Activated CD4-positive, alpha-beta T cell treated with anti-CD3 and anti-CD28 coated beads for 36 hours (primary cell): ENCODE measurements around the gene FKBP7. TPM values are rescaled to one million over a fixed set of nuclear protein-coding genes. Genes with fewer than 3 reads are reported as not detected.

ENCODE experiments used
- ATAC-seq: fragments of 200-7000 bp; cut with Tn5 transposase; one replicate; pipeline ENCODE4 v1.10.0; 2021; ENCODE audit warnings: mild to moderate bottlenecking, moderate library complexity
- CTCF ChIA-PET: fragments of 350-600 bp; sonication (Branson Sonifier 250); formaldehyde crosslinking; loops from one replicate; lab custom pipeline; 2021; ENCODE audit warnings: antibody characterized with exemption; lab: Charles Lee
- POLR2A ChIA-PET: fragments of 350-600 bp; sonication (Branson Sonifier 250); formaldehyde crosslinking; loops from one replicate; lab custom pipeline; 2021; ENCODE audit warnings: antibody characterized with exemption, inconsistent platforms; lab: Charles Lee
- DNase-seq: peaks from one replicate; pipeline ENCODE4 v3.0.0-alpha.2; 2020
- H3K27ac Mint-ChIP-seq: one replicate; pipeline ENCODE4 v1.8.0; 2021; ENCODE audit warnings: mixed read lengths
- H3K27me3 Mint-ChIP-seq: one replicate; pipeline ENCODE4 v1.8.0; 2021; ENCODE audit warnings: mixed read lengths
- H3K36me3 Mint-ChIP-seq: one replicate; pipeline ENCODE4 v1.8.0; 2021; ENCODE audit warnings: low read depth, mixed read lengths
- H3K4me1 Mint-ChIP-seq: one replicate; pipeline ENCODE4 v1.8.0; 2021; ENCODE audit warnings: mixed read lengths
- H3K4me3 Mint-ChIP-seq: one replicate; pipeline ENCODE4 v1.8.0; 2021; ENCODE audit warnings: mild to moderate bottlenecking, moderate library complexity, mixed read lengths
- H3K9me3 Mint-ChIP-seq: one replicate; pipeline ENCODE4 v1.8.0; 2021; ENCODE audit warnings: low read depth, mixed read lengths
- intact Hi-C, 2 experiments: fragments of 100-400 bp; cut with DNase I in 1 of 2; cut with micrococcal nuclease in 1 of 2; formaldehyde crosslinking; loops; one replicate each; pipeline versions ENCODE4 v1.14.2 to v1.15.1; 2022 to 2024; cut with DNase I, micrococcal nuclease
- total RNA-seq, 2 experiments: library from RNA; stranded (reverse); gene quantifications; one replicate each; pipeline ENCODE4 v1.2.3, GENCODE V29; 2021

FKBP7 gene
- total RNA-seq, 2 experiments from 2014 or later: 3.4 to 4.8 TPM

- Mint-ChIP-seq H3K4me1 (no peaks in the 10 kb centered on the region), H3K9me3 (no peaks in the 10 kb centered on the region), H3K4me3 (no peak overlapping the region), H3K27ac (no peak overlapping the region), H3K27me3 (no peaks in the 10 kb centered on the region), H3K36me3 (peaks cover 49% of the 10 kb centered on the region)
- DNase-seq: no peak
- no peak for ATAC-seq
- ChIA-PET POLR2A (interaction anchor here (0.6 to 1.3 kb wide), 2 partner anchors 16 to 19 kb away, joined by 4 read pairs; no protein-coding TSS in a partner anchor), CTCF (interaction anchor here (0.6 to 1.1 kb wide), 5 partner anchors 31 to 384 kb away, joined by 3 to 4 read pairs (median 3); no protein-coding TSS in a partner anchor)
- intact Hi-C loops: no loop called here
Observed at GRCh38 chr2:178496049-178496448, 17.6 kb upstream of the FKBP7 start.

DNA sequence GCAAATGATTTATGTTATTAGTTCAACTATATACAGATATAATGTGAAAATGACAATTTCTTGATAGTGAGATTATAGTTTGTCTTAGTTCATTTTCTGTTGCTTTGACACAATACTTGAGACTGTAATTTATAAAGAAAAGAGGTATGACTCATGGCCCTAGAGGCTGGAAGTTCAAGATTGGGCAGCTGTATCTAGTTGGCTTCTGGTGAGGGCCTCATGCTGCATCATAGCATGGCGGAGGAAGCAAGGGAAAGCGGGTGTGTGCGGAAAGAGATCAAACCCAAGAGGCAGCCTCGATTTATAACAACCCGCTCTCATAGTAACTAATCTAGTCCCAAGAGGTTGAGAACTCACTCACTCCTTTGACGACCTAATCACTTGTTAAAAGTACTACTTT lies 13.2 kb upstream of the FKBP7 start:
- no peak overlapping the region for H3K4me3 Mint-ChIP-seq
- ATAC-seq: no peak
- intact Hi-C loops: no loop called here
- no peak overlapping the region for H3K27ac Mint-ChIP-seq
- no peaks in the 10 kb centered on the region for H3K27me3 Mint-ChIP-seq
- no peaks in the 10 kb centered on the region for H3K9me3 Mint-ChIP-seq
- DNase-seq: no peak
- peaks cover 62% of the 10 kb centered on the region for H3K36me3 Mint-ChIP-seq
- POLR2A ChIA-PET: interaction anchor here (0.5 kb wide), 1 partner anchor 47 kb away, joined by 3 read pairs; no protein-coding TSS in a partner anchor
- H3K4me1 Mint-ChIP-seq: peaks cover 13% of the 10 kb centered on the region
- CTCF ChIA-PET: interaction anchor here (1.0 kb wide), 1 partner anchor 10 kb away, joined by 5 read pairs; no protein-coding TSS in a partner anchor

GRCh38 chr2:178485356-178485755 lies 7.0 kb upstream of the FKBP7 start:
- CTCF ChIA-PET: interaction anchor here (0.6 kb wide), 1 partner anchor 49 kb away, joined by 4 read pairs; no protein-coding TSS in a partner anchor
- no peak overlapping the region for H3K4me3 Mint-ChIP-seq
- H3K27ac Mint-ChIP-seq: no peak overlapping the region
- no peaks in the 10 kb centered on the region for H3K27me3 Mint-ChIP-seq
- intact Hi-C loops: no loop called here
- ATAC-seq (no peak), DNase-seq (no peak)
- no peaks in the 10 kb centered on the region for H3K9me3 Mint-ChIP-seq
- POLR2A ChIA-PET: no interaction called here
- H3K4me1 Mint-ChIP-seq: peaks cover 45% of the 10 kb centered on the region
- H3K36me3 Mint-ChIP-seq: peaks cover 32% of the 10 kb centered on the region

GRCh38 chr2:178484245-178485041 lies 6.0 kb upstream of the FKBP7 start:
- ChIA-PET CTCF (interaction anchor here (0.6 kb wide), 1 partner anchor 50 kb away, joined by 4 read pairs; no protein-coding TSS in a partner anchor), POLR2A (no interaction called here)
- Mint-ChIP-seq H3K9me3 (no peaks in the 10 kb centered on the region), H3K4me3 (no peak overlapping the region), H3K36me3 (peaks cover 25% of the 10 kb centered on the region), H3K27ac (no peak overlapping the region), H3K27me3 (no peaks in the 10 kb centered on the region), H3K4me1 (peaks cover 47% of the 10 kb centered on the region)
- ATAC-seq (no peak), DNase-seq (no peak)
- intact Hi-C loops: loop anchor here in 1 of 2 experiments (5.0 kb wide), 1 partner anchor 158 kb away; no protein-coding TSS in a partner anchor

DNA sequence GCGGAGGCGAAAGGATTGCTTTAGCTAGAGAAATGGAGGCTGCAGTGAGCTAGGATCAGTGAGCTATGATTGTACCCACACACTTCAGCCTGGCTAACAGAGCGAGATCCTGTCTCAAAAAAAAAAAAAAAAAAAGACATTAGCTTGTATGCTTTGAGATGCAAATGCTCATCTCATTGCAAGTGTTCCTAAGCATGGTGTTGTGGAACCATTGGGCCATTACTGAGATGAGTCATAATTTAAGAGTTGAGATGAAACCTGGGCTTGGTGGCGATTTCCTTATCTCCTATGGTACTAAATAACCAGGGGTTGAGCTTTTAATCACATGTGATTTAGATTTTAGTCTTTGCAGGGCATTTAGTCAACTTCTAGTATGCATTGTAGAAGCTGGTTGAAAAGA lies 4.0 kb upstream of the FKBP7 start:
- H3K9me3 Mint-ChIP-seq: no peaks in the 10 kb centered on the region
- peak overlapping the region; percentile 89 for H3K4me3 Mint-ChIP-seq
- ATAC-seq (peak; percentile 2), DNase-seq (no peak)
- H3K36me3 Mint-ChIP-seq: peaks cover 14% of the 10 kb centered on the region
- CTCF ChIA-PET: interaction anchor here (0.9 to 2.0 kb wide), 4 partner anchors 10 to 68 kb away, joined by 4 to 7 read pairs (median 6); no protein-coding TSS in a partner anchor
- peak overlapping the region; percentile 37 for H3K27ac Mint-ChIP-seq
- H3K4me1 Mint-ChIP-seq: peaks cover 43% of the 10 kb centered on the region
- H3K27me3 Mint-ChIP-seq: no peaks in the 10 kb centered on the region
- intact Hi-C loops: loop anchor here in 1 of 2 experiments (5.0 kb wide), 1 partner anchor 160 kb away; no protein-coding TSS in a partner anchor
- POLR2A ChIA-PET: no interaction called here

GRCh38 chr2:178480227-178481181 lies 2.1 kb upstream of the FKBP7 start, which contains the start of gene PLEKHA3:
Gene PLEKHA3 (plus strand): TSS chr2:178480457. CDS start chr2:178480870, 413 bp downstream.
- peak; percentile 64 for ATAC-seq
- DNase-seq: peak; percentile 83
- H3K9me3 Mint-ChIP-seq: no peaks in the 10 kb centered on the region
- POLR2A ChIA-PET: interaction anchor here (0.7 to 1.0 kb wide), 3 partner anchors 15 to 66 kb away, joined by 3 to 4 read pairs (median 4); partner anchors contain the start of genes PJVK and PRKRA
- peak within 1 kb of the TSS; percentile 89 for H3K4me3 Mint-ChIP-seq
- CTCF ChIA-PET: interaction anchor here (0.6 to 1.8 kb wide), 5 partner anchors 8 to 43 kb away, joined by 3 to 5 read pairs (median 4); no protein-coding TSS in a partner anchor
- peaks cover 43% of the 10 kb centered on the region for H3K4me1 Mint-ChIP-seq
- peaks cover 5% of the 10 kb centered on the region for H3K36me3 Mint-ChIP-seq
- H3K27ac Mint-ChIP-seq: peak within 1 kb of the TSS; percentile 97
- no peaks in the 10 kb centered on the region for H3K27me3 Mint-ChIP-seq
- intact Hi-C loops: loop anchor here (1.0 to 5.0 kb wide), 2 partner anchors 43 to 162 kb away; no protein-coding TSS in a partner anchor

- no peaks in the 10 kb centered on the region for H3K27me3 Mint-ChIP-seq
- ChIA-PET CTCF (interaction anchor here (0.6 to 1.4 kb wide), 4 partner anchors 9 to 42 kb away, joined by 3 to 5 read pairs (median 4); no protein-coding TSS in a partner anchor), POLR2A (interaction anchor here (0.7 to 1.0 kb wide), 3 partner anchors 16 to 65 kb away, joined by 3 to 4 read pairs (median 4); partner anchors contain the start of genes PJVK and PRKRA)
- H3K36me3 Mint-ChIP-seq: peaks cover 2% of the 10 kb centered on the region
- DNase-seq (no peak), ATAC-seq (no peak)
- intact Hi-C loops: loop anchor here (1.0 to 10.0 kb wide), 7 partner anchors 35 to 435 kb away; no protein-coding TSS in a partner anchor
- H3K27ac Mint-ChIP-seq: peak overlapping the region; percentile 97
- peak overlapping the region; percentile 89 for H3K4me3 Mint-ChIP-seq
- no peaks in the 10 kb centered on the region for H3K9me3 Mint-ChIP-seq
- H3K4me1 Mint-ChIP-seq: peaks cover 43% of the 10 kb centered on the region
Observed at GRCh38 chr2:178479758-178480226, 1.4 kb upstream of the FKBP7 start.

DNA sequence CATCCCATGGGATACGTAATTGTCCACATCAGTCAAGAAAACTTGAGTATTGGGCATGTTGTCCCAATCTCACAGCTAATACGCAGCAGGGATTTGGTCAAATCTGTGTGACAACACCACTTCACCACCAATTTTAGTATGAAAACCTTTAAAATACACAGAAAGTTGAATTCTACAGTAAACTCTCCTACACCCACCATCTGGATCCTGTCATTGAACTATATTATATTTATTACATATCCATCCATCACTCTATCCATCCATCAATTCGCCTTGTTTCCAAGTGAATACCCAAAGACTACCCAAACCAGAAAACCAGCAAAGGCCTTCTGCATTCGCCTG lies 846 bp upstream of the FKBP7 start:
- H3K9me3 Mint-ChIP-seq: no peaks in the 10 kb centered on the region
- POLR2A ChIA-PET: interaction anchor here (0.9 kb wide), 1 partner anchor 28 kb away, joined by 3 read pairs; the partner anchor contains the start of genes PJVK and PRKRA
- no peaks in the 10 kb centered on the region for H3K27me3 Mint-ChIP-seq
- no peak for ATAC-seq
- peak overlapping the region; percentile 89 for H3K4me3 Mint-ChIP-seq
- CTCF ChIA-PET: interaction anchor here (1.0 to 1.4 kb wide), 3 partner anchors 9 to 42 kb away, joined by 3 to 5 read pairs (median 4); no protein-coding TSS in a partner anchor
- peaks cover 2% of the 10 kb centered on the region for H3K36me3 Mint-ChIP-seq
- peaks cover 39% of the 10 kb centered on the region for H3K4me1 Mint-ChIP-seq
- peak overlapping the region; percentile 97 for H3K27ac Mint-ChIP-seq
- intact Hi-C loops: loop anchor here (2.0 to 10.0 kb wide), 5 partner anchors 36 to 436 kb away; no protein-coding TSS in a partner anchor
- DNase-seq: no peak

DNA sequence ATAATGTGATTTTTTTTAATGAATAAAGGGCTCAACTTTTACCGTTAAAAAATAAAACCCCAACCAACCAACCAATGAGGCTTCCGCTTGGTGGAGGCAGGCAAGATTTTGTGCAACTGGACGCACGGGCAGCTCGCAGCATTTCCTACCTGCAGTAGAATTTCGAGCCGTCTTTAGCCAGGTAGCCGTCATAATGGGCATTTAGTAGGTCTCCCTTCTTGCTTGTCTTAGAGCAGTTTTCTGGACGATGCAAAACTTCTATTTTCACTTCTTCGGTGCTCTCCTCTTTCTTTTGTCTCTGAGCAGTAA lies 316 bp downstream of the FKBP7 start:
- POLR2A ChIA-PET: no interaction called here
- Mint-ChIP-seq H3K9me3 (no peaks in the 10 kb centered on the region), H3K4me1 (peaks cover 35% of the 10 kb centered on the region), H3K27ac (peak overlapping the region; percentile 97), H3K27me3 (no peaks in the 10 kb centered on the region), H3K36me3 (peaks cover 2% of the 10 kb centered on the region), H3K4me3 (peak overlapping the region; percentile 89)
- intact Hi-C loops: loop anchor here (1.0 to 10.0 kb wide), 7 partner anchors 27 to 437 kb away; partner anchors contain the start of genes PJVK (in 2 of the 2) and PRKRA (in 2 of the 2)
- peak; percentile 36 for DNase-seq
- ATAC-seq: no peak
- CTCF ChIA-PET: no interaction called here

DNA sequence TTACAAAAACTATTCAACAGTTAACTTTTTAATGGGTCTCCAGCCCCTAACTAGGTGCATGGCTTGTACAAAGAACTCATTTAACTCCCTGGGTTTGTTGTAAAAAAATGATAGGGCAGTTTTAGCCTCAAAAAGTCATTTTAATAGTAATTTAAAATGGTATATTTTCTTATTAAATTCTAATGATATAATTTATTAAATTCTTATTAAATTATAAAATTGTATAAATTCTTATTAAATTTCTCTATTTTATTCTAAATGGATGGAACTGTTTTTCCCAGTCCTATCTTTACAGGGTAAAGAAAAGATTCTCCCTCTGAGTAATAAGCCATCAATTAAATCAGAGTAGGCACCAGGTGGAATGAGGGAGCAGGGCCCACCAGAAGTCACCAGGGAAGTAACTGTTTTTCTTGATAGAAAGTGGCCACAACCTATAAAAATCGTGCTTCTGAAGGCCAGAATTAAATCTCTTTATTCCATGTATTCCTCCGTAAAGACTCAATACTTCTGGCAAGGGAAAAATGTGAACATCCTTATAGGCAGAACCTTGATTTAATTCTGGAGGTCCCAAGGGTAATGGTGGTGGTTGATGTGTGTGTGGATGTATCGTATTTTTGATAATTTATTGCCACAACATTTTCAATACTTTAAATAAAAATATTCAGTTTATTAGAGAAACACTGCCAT lies 814 bp downstream of the FKBP7 start:
- POLR2A ChIA-PET: no interaction called here
- H3K27me3 Mint-ChIP-seq: no peaks in the 10 kb centered on the region

More for the DNA sequence above, 814 bp downstream of the FKBP7 start:
- no peaks in the 10 kb centered on the region for H3K9me3 Mint-ChIP-seq
- peaks cover 2% of the 10 kb centered on the region for H3K36me3 Mint-ChIP-seq
- intact Hi-C loops: loop anchor here (1.0 to 10.0 kb wide), 7 partner anchors 26 to 437 kb away; partner anchors contain the start of genes PJVK (in 2 of the 2) and PRKRA (in 2 of the 2)
- ATAC-seq (no peak), DNase-seq (no peak)
- H3K27ac Mint-ChIP-seq: no peak overlapping the region
- H3K4me1 Mint-ChIP-seq: peaks cover 30% of the 10 kb centered on the region
- CTCF ChIA-PET: interaction anchor here (0.6 kb wide), 1 partner anchor 30 kb away, joined by 7 read pairs; no protein-coding TSS in a partner anchor
- peak overlapping the region; percentile 89 for H3K4me3 Mint-ChIP-seq
